C4-2B (cell line): ENCODE results near the gene SLC22A13.

Source experiments
- CTCF ChIP-seq: fragments of 450-650 bp; conservative IDR thresholded peaks from 2 replicates; pipeline ENCODE4 v1.5.1; 2017; ENCODE audit warnings: mild to moderate bottlenecking
- ZFX ChIP-seq: fragments of 450-650 bp; IDR thresholded peaks from 2 replicates; pipeline ENCODE4 v1.6.1; 2017

GRCh38 chr3:38276081-38276916 is 10.7 kb downstream of the SLC22A13 start:
- TF ChIP-seq CTCF (no peak), ZFX (no peak)
